SK-N-MC (cell line): Measurements from ENCODE around the gene GPC1.

Experiments used
- DNase-seq: peaks from one replicate; pipeline ENCODE4 v3.0.0-alpha.2; 2011; ENCODE audit warnings: low read depth, low spot score
- H3K27ac ChIP-seq: fragments of 200-600 bp; sonication (generic); 2 replicates; pipeline ENCODE4 v1.5.1; 2016; ENCODE audit warnings: mixed run types
- H3K36me3 ChIP-seq: fragments of 200-600 bp; sonication (generic); 2 replicates; pipeline ENCODE4 v1.6.1; 2017; ENCODE audit warnings: antibody characterized with exemption, low read length, mixed read lengths; ENCODE audit not compliant: insufficient read depth
- H3K4me3 ChIP-seq: fragments of 200-600 bp; sonication (generic); 2 replicates; pipeline ENCODE4 v1.5.1; 2016
- H3K9ac ChIP-seq: fragments of 200-600 bp; sonication (generic); 2 replicates; pipeline ENCODE4 v1.8.0; 2017; ENCODE audit warnings: mixed run types, mixed read lengths; ENCODE audit not compliant: insufficient read length
- H3K9me3 ChIP-seq: fragments of 200-600 bp; sonication (generic); 2 replicates; pipeline ENCODE4 v1.6.1; 2017; ENCODE audit warnings: low read depth, mild to moderate bottlenecking, antibody characterized with exemption, low read length, moderate library complexity, mixed read lengths
- EZH2 ChIP-seq: fragments of 200-600 bp; sonication (generic); IDR thresholded peaks from one replicate; pipeline ENCODE4 v1.6.1; 2017; ENCODE audit warnings: antibody characterized with exemption
- FOXP2 ChIP-seq: optimal IDR thresholded peaks from 2 replicates; pipeline ENCODE3; 2011; ENCODE audit warnings: mild to moderate bottlenecking, moderate library complexity; ENCODE audit not compliant: insufficient read depth; ENCODE audit errors: extremely low read length, control extremely low read depth
- POLR2AphosphoS5 ChIP-seq: IDR thresholded peaks from 2 replicates; pipeline ENCODE4 v1.6.1; 2012; ENCODE audit warnings: mild to moderate bottlenecking, low read depth, low read length, borderline replicate concordance

Gene GPC1

DNA sequence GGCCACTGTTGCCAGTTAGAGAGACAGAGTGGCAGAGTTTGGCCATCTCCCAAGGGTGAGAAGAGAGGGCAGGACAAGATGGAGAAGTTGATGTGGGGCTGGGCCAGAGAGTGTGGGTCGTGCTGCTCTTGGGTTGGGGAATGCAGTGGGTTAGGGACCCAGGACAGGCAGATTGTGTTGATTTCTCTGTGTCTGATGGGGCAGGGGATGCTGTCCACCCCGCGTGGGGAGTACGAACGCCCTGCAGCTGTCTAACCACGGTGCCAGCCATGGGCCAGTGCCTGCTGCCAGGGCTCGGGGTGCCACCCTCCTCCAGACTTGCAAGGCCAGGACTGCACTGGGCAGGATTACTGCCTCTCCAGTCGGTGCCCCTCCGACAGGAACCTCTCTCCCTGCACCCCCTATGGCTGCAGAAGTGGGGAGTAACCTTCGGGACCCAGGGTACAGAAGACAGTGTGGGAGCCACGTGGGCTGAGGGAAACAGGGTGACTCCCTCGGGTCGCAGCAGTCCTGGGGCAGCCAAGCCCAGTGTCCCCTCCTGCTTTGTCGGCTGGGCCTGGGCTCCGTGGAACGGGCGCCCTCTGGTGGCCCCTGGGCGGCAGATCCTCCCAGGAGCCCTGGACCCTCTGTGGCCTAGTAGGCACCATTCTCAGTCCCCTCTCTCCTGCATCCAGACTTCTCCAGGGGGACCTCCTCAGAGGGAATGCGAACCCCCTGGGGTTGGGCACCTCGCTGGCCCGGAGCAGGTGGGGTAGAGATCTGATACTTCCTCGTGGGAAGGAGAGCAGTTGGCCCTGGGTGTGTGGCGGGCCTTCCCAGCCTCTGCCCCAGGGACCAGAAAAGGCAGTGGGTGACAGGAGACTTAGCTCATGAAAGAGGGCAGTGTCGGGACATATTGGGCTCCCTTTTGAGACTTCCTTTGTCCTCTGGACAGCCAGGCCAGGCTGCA lies 2.7 kb downstream of the GPC1 start:
- TF ChIP-seq POLR2AphosphoS5 = no peak
- no peak for TF ChIP-seq EZH2
- TF ChIP-seq FOXP2 = no peak
- H3K36me3 ChIP-seq = no peaks in the 10 kb centered on the region
- no peak overlapping the region for H3K27ac ChIP-seq
- H3K9me3 ChIP-seq = no peaks in the 10 kb centered on the region
- no peak overlapping the region for H3K9ac ChIP-seq
- H3K4me3 ChIP-seq = no peak overlapping the region
- no peak for DNase-seq

- no peak overlapping the region for H3K4me3 ChIP-seq
- no peak for TF ChIP-seq FOXP2
- no peak for TF ChIP-seq POLR2AphosphoS5
- no peak for TF ChIP-seq EZH2
- H3K9ac ChIP-seq = no peak overlapping the region
- H3K36me3 ChIP-seq = no peaks in the 10 kb centered on the region
- no peaks in the 10 kb centered on the region for H3K9me3 ChIP-seq
- no peak overlapping the region for H3K27ac ChIP-seq
- DNase-seq = no peak
Observed at GRCh38 chr2:240438810-240439697, 3.6 kb downstream of the GPC1 start.

GRCh38 chr2:240439698-240440151 lies 4.3 kb downstream of the GPC1 start:
- H3K36me3 ChIP-seq = no peaks in the 10 kb centered on the region
- H3K27ac ChIP-seq = no peak overlapping the region
- no peaks in the 10 kb centered on the region for H3K9me3 ChIP-seq
- H3K9ac ChIP-seq = no peak overlapping the region
- DNase-seq = no peak
- TF ChIP-seq FOXP2 (no peak), POLR2AphosphoS5 (no peak), EZH2 (no peak)
- H3K4me3 ChIP-seq = no peak overlapping the region

DNA sequence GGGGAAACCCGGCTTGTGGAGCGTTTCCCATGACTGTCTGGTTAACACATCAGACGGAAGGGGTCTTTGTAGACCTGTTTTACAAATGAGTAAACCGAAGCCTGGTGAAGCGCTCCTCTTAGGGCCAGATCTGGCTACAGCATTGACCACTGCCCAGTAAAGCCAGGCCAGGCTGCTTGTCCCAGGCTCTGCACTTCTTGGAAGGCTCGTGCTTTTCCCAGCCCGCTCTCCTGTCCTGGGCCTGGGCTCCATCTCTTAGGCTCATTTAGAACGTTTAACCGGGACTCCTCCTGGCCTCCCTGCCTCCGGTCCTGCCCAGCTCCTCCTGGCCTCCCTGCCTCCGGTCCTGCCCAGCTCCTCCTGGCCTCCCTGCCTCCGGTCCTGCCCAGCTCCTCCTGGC lies 4.8 kb downstream of the GPC1 start:
- H3K9ac ChIP-seq = no peak overlapping the region
- no peak for DNase-seq
- no peak overlapping the region for H3K4me3 ChIP-seq
- H3K9me3 ChIP-seq = no peaks in the 10 kb centered on the region
- H3K36me3 ChIP-seq = no peaks in the 10 kb centered on the region
- H3K27ac ChIP-seq = no peak overlapping the region
- no peak for TF ChIP-seq EZH2

- no peak for DNase-seq
- TF ChIP-seq POLR2AphosphoS5 (no peak), FOXP2 (no peak), EZH2 (no peak)
- no peaks in the 10 kb centered on the region for H3K9me3 ChIP-seq
Observed at GRCh38 chr2:240440704-240441320, 5.3 kb downstream of the GPC1 start.

GRCh38 chr2:240441326-240441992 lies 6.0 kb downstream of the GPC1 start:
- Histone ChIP-seq H3K27ac (no peak overlapping the region), H3K4me3 (no peak overlapping the region), H3K9me3 (no peaks in the 10 kb centered on the region), H3K36me3 (no peaks in the 10 kb centered on the region), H3K9ac (no peak overlapping the region)
- no peak for TF ChIP-seq EZH2
- TF ChIP-seq POLR2AphosphoS5 = no peak
- no peak for TF ChIP-seq FOXP2
- no peak for DNase-seq

More at GRCh38 chr2:240440704-240441320, 5.3 kb downstream of the GPC1 start:
- no peak overlapping the region for H3K9ac ChIP-seq
- no peaks in the 10 kb centered on the region for H3K36me3 ChIP-seq
- H3K27ac ChIP-seq = no peak overlapping the region
- H3K4me3 ChIP-seq = no peak overlapping the region

GRCh38 chr2:240441993-240442411 lies 6.5 kb downstream of the GPC1 start:
- H3K4me3 ChIP-seq = no peak overlapping the region
- no peaks in the 10 kb centered on the region for H3K36me3 ChIP-seq
- H3K27ac ChIP-seq = no peak overlapping the region
- DNase-seq = no peak
- no peak for TF ChIP-seq EZH2
- TF ChIP-seq POLR2AphosphoS5 = no peak
- TF ChIP-seq FOXP2 = no peak
- H3K9me3 ChIP-seq = no peaks in the 10 kb centered on the region
- H3K9ac ChIP-seq = no peak overlapping the region
